Stimulated activated naive B cell treated with anti-CD40 and anti-IgM and Interleukin-4, amounts not matched to agents 10 μg/mL and 1 μg/mL and 100 μg/mL, for 72 hours (primary cell): ENCODE measurements around the gene TSLP.

Experiments used
- ATAC-seq, 2 donors: fragments of 150-1000 bp; cut with Tn5 transposase; replicated peaks; 2 replicates each; pipeline ENCODE4 v1.10.0; 2021; ENCODE audit warnings: moderate library complexity in 1 of 2
- DNase-seq: peaks from one replicate; pipeline ENCODE4 v3.0.0; 2021
- H3K27ac Mint-ChIP-seq: one replicate; pipeline ENCODE4 v1.8.0; 2022; ENCODE audit warnings: mild to moderate bottlenecking, mixed read lengths
- H3K27me3 Mint-ChIP-seq, 2 donors: one replicate each; pipeline ENCODE4 v1.8.0; 2022; ENCODE audit warnings: mixed read lengths in 2 of 2
- H3K36me3 Mint-ChIP-seq, 2 donors: one replicate each; pipeline ENCODE4 v1.8.0; 2022; ENCODE audit warnings: mixed read lengths in 2 of 2, mild to moderate bottlenecking in 1 of 2
- H3K4me1 Mint-ChIP-seq, 2 donors: one replicate each; pipeline ENCODE4 v1.8.0; 2022; ENCODE audit warnings: mixed read lengths in 2 of 2, mild to moderate bottlenecking in 1 of 2
- H3K4me3 Mint-ChIP-seq, 2 donors: one replicate each; pipeline ENCODE4 v1.8.0; 2022; ENCODE audit warnings: mild to moderate bottlenecking in 2 of 2, mixed read lengths in 2 of 2, moderate library complexity in 1 of 2
- H3K9me3 Mint-ChIP-seq, 2 donors: one replicate each; pipeline ENCODE4 v1.8.0; 2022; ENCODE audit warnings: mixed read lengths in 2 of 2, mild to moderate bottlenecking in 1 of 2

Gene TSLP

GRCh38 chr5:111116550-111116949 lies 45.0 kb downstream of the TSLP start:
- ATAC-seq (peak in 1 of 2 donors; percentile 56), DNase-seq (no peak)
- H3K27me3 Mint-ChIP-seq, result no peaks in the 10 kb centered on the region
- H3K27ac Mint-ChIP-seq, result no peak overlapping the region
- no peak overlapping the region for H3K4me3 Mint-ChIP-seq
- H3K4me1 Mint-ChIP-seq, result peaks cover 19 to 36% of the 10 kb centered on the region in 2 donors
- peaks cover 27 to 46% of the 10 kb centered on the region in 2 donors for H3K36me3 Mint-ChIP-seq
- H3K9me3 Mint-ChIP-seq, result no peaks in the 10 kb centered on the region

- Mint-ChIP-seq H3K27me3 (no peaks in the 10 kb centered on the region), H3K4me3 (no peak overlapping the region), H3K36me3 (peaks cover 26 to 47% of the 10 kb centered on the region in 2 donors), H3K4me1 (peaks cover 20 to 36% of the 10 kb centered on the region in 2 donors), H3K27ac (no peak overlapping the region), H3K9me3 (no peaks in the 10 kb centered on the region)
- DNase-seq (no peak), ATAC-seq (no peak)
Observed at GRCh38 chr5:111117136-111117535, 45.6 kb downstream of the TSLP start.

DNA sequence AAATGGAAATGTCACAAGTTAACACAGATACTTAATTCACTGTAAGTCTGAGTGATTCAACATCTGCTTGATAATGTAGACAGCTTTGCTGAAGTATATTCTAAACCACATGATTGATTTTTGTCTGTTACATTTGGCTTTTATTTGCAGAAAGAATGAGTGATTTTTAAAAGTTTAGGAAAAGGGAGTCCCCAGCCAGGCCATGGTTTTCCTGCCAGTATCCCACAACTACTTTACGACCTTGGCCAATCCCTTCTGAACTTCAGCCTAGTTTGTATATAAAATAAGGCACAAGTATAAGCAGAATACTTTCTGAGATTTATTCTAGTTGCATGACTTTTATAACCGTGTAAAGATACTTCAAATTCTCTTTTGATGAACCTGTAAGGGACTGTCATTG lies 47.7 kb downstream of the TSLP start:
- Mint-ChIP-seq H3K9me3 (no peaks in the 10 kb centered on the region), H3K36me3 (peaks cover 19 to 40% of the 10 kb centered on the region in 2 donors), H3K27me3 (no peaks in the 10 kb centered on the region), H3K4me3 (no peak overlapping the region), H3K27ac (no peak overlapping the region), H3K4me1 (peaks cover 16 to 26% of the 10 kb centered on the region in 2 donors)
- DNase-seq (no peak), ATAC-seq (no peak)

GRCh38 chr5:111119856-111120255 lies 48.3 kb downstream of the TSLP start:
- Mint-ChIP-seq H3K4me1 (peaks cover 14 to 22% of the 10 kb centered on the region in 2 donors), H3K27ac (no peak overlapping the region), H3K36me3 (peaks cover 21 to 41% of the 10 kb centered on the region in 2 donors), H3K9me3 (no peaks in the 10 kb centered on the region), H3K4me3 (no peak overlapping the region), H3K27me3 (no peaks in the 10 kb centered on the region)
- DNase-seq (no peak), ATAC-seq (peak; percentile 90)

DNA sequence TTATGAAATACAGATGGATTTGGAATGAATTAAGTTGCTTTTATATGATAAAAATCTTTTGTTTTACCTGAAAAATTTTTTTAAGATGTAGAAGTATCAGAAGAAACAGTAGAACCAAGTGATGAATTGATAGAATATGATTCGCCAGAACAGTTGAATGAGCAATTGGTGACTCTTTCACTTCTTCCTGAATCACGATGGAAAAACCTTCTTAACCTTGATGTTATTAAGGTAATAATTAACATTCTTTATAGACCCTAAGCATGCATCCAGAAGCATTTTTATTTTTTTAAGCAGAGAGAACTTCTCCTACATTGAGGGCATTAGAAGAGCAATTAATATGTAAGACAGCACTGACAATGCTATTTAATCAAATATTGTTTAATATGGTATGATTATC lies 49.4 kb downstream of the TSLP start:
- ATAC-seq (no peak), DNase-seq (no peak)
- no peaks in the 10 kb centered on the region for H3K27me3 Mint-ChIP-seq
- H3K4me1 Mint-ChIP-seq, result peaks cover 13 to 20% of the 10 kb centered on the region in 2 donors
- H3K27ac Mint-ChIP-seq, result no peak overlapping the region
- H3K9me3 Mint-ChIP-seq, result no peaks in the 10 kb centered on the region
- H3K36me3 Mint-ChIP-seq, result peaks cover 20 to 40% of the 10 kb centered on the region in 2 donors
- no peak overlapping the region for H3K4me3 Mint-ChIP-seq

- H3K27ac Mint-ChIP-seq, result no peak overlapping the region
Observed at GRCh38 chr5:111121926-111122325, 50.4 kb downstream of the TSLP start.

DNA sequence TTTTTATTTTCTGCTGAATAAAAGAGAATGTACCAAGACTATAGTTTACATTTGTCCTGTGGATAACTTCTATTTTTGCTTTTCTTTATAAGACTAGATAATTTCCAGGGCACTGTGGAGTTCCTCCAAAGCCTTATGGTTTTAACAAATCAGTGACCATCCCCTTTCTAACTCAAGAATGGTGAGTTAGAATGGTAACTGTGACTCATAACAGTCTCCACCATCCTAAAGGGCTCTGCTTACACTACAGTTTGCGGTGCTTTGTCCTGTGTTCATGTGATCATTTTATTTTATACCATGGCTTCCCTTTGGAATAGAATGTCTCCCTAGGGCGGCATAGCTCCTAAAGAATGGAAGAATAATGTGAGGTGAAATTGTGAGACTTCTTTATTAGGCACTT lies 50.9 kb downstream of the TSLP start:
- H3K4me1 Mint-ChIP-seq, result peaks cover 7 to 10% of the 10 kb centered on the region in 2 donors
- peaks cover 23 to 48% of the 10 kb centered on the region in 2 donors for H3K36me3 Mint-ChIP-seq
- H3K27me3 Mint-ChIP-seq, result no peaks in the 10 kb centered on the region
- H3K4me3 Mint-ChIP-seq, result no peak overlapping the region
- DNase-seq (no peak), ATAC-seq (peak; percentile 72 to 76)
- no peak overlapping the region for H3K27ac Mint-ChIP-seq
- H3K9me3 Mint-ChIP-seq, result no peaks in the 10 kb centered on the region

More at GRCh38 chr5:111121926-111122325, 50.4 kb downstream of the TSLP start:
- DNase-seq (no peak), ATAC-seq (peak in 1 of 2 donors; percentile 28)
- Mint-ChIP-seq H3K9me3 (no peaks in the 10 kb centered on the region), H3K36me3 (peaks cover 25 to 47% of the 10 kb centered on the region in 2 donors), H3K4me1 (peaks cover 12 to 13% of the 10 kb centered on the region in 2 donors), H3K4me3 (no peak overlapping the region), H3K27me3 (no peaks in the 10 kb centered on the region)

DNA sequence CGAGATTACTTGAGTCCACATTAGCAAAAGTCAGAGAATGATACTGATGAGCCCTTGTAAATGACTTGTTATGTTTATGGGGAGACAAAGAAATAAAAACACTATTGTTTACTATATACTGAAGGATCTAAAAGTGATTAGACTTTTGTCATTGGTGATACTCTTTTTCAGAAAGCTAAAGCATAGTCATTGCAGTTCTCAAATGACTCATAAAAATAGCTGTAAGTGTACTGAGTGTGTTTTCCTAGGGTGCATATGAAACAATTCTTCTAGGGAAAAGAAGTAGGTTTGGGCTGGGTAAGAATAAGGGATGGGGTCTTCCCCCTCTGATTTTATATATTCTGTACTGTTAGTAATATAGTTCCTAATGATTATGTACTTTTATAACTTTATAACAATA lies 53.3 kb downstream of the TSLP start:
- DNase-seq, result no peak
- Mint-ChIP-seq H3K27me3 (no peaks in the 10 kb centered on the region), H3K9me3 (no peaks in the 10 kb centered on the region), H3K36me3 (peaks cover 24 to 41% of the 10 kb centered on the region in 2 donors), H3K4me3 (no peak overlapping the region), H3K4me1 (peaks cover 2 to 7% of the 10 kb centered on the region in 2 donors), H3K27ac (no peak overlapping the region)
- no peak for ATAC-seq

DNA sequence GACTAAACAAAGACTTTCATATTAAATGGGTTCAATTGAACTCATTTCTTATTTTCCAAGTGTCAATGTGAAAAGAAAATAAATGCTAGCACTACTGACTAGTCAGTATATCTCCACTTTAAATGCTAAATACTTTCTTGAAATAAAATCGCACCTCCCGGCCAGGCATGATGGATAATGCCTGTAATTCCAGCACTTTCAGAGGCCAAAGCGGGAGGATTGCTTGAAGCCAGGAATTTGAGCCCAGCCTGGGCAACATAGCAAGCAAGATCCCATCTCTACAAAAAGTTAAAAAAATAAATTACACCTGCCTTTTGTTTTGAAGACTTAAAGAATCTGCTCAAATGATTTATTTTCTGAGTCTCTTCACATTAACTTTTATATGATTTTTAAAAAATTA lies 55.4 kb downstream of the TSLP start:
- ATAC-seq, result no peak
- Mint-ChIP-seq H3K27ac (no peak overlapping the region), H3K4me1 (peaks cover 6 to 9% of the 10 kb centered on the region in 2 donors), H3K36me3 (peaks cover 26 to 39% of the 10 kb centered on the region in 2 donors), H3K27me3 (no peaks in the 10 kb centered on the region), H3K4me3 (no peak overlapping the region), H3K9me3 (no peaks in the 10 kb centered on the region)
- no peak for DNase-seq
